ENCODE data around the gene DNASE1L3. TPM values are rescaled to one million over a fixed set of nuclear protein-coding genes. Genes with fewer than 3 reads are reported as not detected.

The DNASE1L3 gene
- polyA plus RNA-seq, 3 donors, result 0.19 TPM; not detected in 2

GRCh38 chr3:58214484-58215316 lies 3.9 kb upstream of the DNASE1L3 start:
- DNase-seq, result peak; percentile 38 to 87 (median 44)
- Histone ChIP-seq H3K4me2 (replicated peaks; ENCODE audit: extremely low read depth, low read length, poor library complexity, severe bottlenecking) (no peak overlapping the region), H2AFZ (ENCODE audit: insufficient read depth, low read depth, low read length, poor library complexity, severe bottlenecking) (no peak overlapping the region)

GRCh38 chr3:58209933-58210332 lies 839 bp downstream of the DNASE1L3 start:
- H3K9ac ChIP-seq (ENCODE audit: insufficient read depth, low read length, poor library complexity, severe bottlenecking), result no peak overlapping the region
- H3K36me3 ChIP-seq (replicated peaks in 1 of 2; ENCODE audit: control insufficient read depth in 1 of 2, insufficient read depth in 2 of 2, low read length in 2 of 2), result no peaks in the 10 kb centered on the region
- Mint-ChIP-seq H3K36me3 (no peaks in the 10 kb centered on the region), H3K27ac (peak overlapping the region in 1 of 7 donors; percentile 28), H3K4me1 (peaks cover 11% of the 10 kb centered on the region), H3K4me3 (peak overlapping the region in 1 of 2 donors; percentile 39), H3K9me3 (no peaks in the 10 kb centered on the region), H3K27me3 (ENCODE audit: low read depth in 3 of 3) (peaks cover 7 to 11% (median 10%) of the 10 kb centered on the region in 3 donors)
- H3K4me2 ChIP-seq (replicated peaks; ENCODE audit: extremely low read depth, low read length, poor library complexity, severe bottlenecking), result no peak overlapping the region
- H2AFZ ChIP-seq (ENCODE audit: insufficient read depth, low read depth, low read length, poor library complexity, severe bottlenecking), result no peak overlapping the region
- DNase-seq, result no peak
- 54% methylated on average over 3 of the region's 3 CpGs for WGBS (ENCODE audit: insufficient coverage)
- TF ChIP-seq CTCF (IDR thresholded peaks at IDR 0.05), result no peak
- intact Hi-C loops (cut with micrococcal nuclease), result no loop called here
- H3K27ac ChIP-seq (ENCODE audit: low read depth in 1 of 2, low read length in 2 of 2), result no peak overlapping the region
- H4K20me1 ChIP-seq (ENCODE audit: insufficient read depth, low read length), result no peaks in the 10 kb centered on the region
- H3K79me2 ChIP-seq (ENCODE audit: insufficient read depth, low read length), result no peaks in the 10 kb centered on the region
- no peak overlapping the region for H3K4me3 ChIP-seq (replicated peaks in 1 of 3; ENCODE audit: low read depth in 2 of 3, low read length in 3 of 3)
- no peaks in the 10 kb centered on the region for H3K9me3 ChIP-seq (replicated peaks in 1 of 2; ENCODE audit: control insufficient read depth in 1 of 2, insufficient read depth in 1 of 2, low read length in 2 of 2)
- no peaks in the 10 kb centered on the region for H3K27me3 ChIP-seq (ENCODE audit: control insufficient read depth in 2 of 2, insufficient read depth in 2 of 2, low read length in 2 of 2)
- peaks cover 6 to 7% of the 10 kb centered on the region in 2 donors for H3K4me1 ChIP-seq (ENCODE audit: control insufficient read depth in 1 of 2, insufficient read depth in 2 of 2, low read length in 2 of 2)

More at GRCh38 chr3:58214484-58215316, 3.9 kb upstream of the DNASE1L3 start:
- peak; percentile 21 for TF ChIP-seq CTCF (IDR thresholded peaks at IDR 0.05)
- Histone ChIP-seq H3K79me2 (ENCODE audit: insufficient read depth, low read length) (no peaks in the 10 kb centered on the region), H3K4me3 (replicated peaks in 1 of 3; ENCODE audit: low read depth in 2 of 3, low read length in 3 of 3) (no peak overlapping the region), H3K9me3 (replicated peaks in 1 of 2; ENCODE audit: control insufficient read depth in 1 of 2, insufficient read depth in 1 of 2, low read length in 2 of 2) (no peaks in the 10 kb centered on the region), H3K4me1 (ENCODE audit: control insufficient read depth in 1 of 2, insufficient read depth in 2 of 2, low read length in 2 of 2) (peaks cover 32 to 33% of the 10 kb centered on the region in 2 donors), H3K27me3 (ENCODE audit: control insufficient read depth in 2 of 2, insufficient read depth in 2 of 2, low read length in 2 of 2) (no peaks in the 10 kb centered on the region), H3K27ac (ENCODE audit: low read depth in 1 of 2, low read length in 2 of 2) (peak overlapping the region in 1 of 2 donors; percentile 15), H3K36me3 (replicated peaks in 1 of 2; ENCODE audit: control insufficient read depth in 1 of 2, insufficient read depth in 2 of 2, low read length in 2 of 2) (no peaks in the 10 kb centered on the region), H3K9ac (ENCODE audit: insufficient read depth, low read length, poor library complexity, severe bottlenecking) (no peak overlapping the region), H4K20me1 (ENCODE audit: insufficient read depth, low read length) (no peaks in the 10 kb centered on the region)
- Mint-ChIP-seq H3K4me3 (peak overlapping the region in 1 of 2 donors; percentile 3), H3K27ac (peak overlapping the region; percentile 23 to 82 (median 72)), H3K27me3 (ENCODE audit: low read depth in 3 of 3) (peaks cover 3 to 4% (median 3%) of the 10 kb centered on the region in 3 donors), H3K9me3 (no peaks in the 10 kb centered on the region), H3K4me1 (peaks cover 36% of the 10 kb centered on the region), H3K36me3 (no peaks in the 10 kb centered on the region)
- intact Hi-C loops (cut with micrococcal nuclease), result no loop called here
- WGBS (ENCODE audit: insufficient coverage), result 0% methylated on average over 2 of the region's 7 CpGs

Data from CD14-positive monocyte (primary cell).